NCI-H1092 (cell line): ENCODE results near the gene KBTBD13.
"Not testable (repeated sequence)": the region's sequence is repeated elsewhere in the genome, so short reads cannot be mapped to it uniquely, and the experiment has no call there.

Source experiments
- DNase-seq: peaks from one replicate; lab custom pipeline; 2025; lab: John Stamatoyannopoulos, UW

KBTBD13 gene

DNA sequence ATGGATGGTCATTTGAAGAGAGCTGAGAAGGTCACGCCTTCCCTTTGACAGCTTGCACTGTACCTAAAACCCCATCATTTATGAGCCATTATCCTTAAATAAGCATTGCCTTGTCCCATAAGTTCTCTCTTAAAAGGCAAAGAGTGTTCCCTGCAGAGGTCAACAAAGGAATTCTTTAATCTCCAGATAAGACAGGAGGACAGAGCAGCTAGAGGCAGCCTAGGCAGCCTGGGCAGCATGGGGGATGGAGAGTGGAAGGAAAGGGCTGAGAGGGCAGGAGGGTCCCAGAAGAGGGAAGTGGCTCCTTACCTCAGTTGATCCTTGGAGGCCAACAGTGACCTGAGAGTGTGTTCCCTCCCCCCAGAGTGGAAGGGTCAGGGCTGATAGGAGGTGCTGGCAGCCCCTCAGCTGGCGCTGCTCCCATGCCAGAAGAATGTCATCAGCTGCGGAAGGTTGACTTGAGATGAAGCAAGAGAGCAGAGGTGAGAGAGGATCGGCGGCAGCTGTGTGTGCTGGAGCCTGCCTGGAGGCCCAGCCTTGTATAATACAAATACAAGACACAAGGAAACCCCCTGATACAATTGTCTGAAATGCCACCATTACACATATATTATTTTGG, 12.8 kb downstream of the KBTBD13 start:
- no peak for DNase-seq

DNA sequence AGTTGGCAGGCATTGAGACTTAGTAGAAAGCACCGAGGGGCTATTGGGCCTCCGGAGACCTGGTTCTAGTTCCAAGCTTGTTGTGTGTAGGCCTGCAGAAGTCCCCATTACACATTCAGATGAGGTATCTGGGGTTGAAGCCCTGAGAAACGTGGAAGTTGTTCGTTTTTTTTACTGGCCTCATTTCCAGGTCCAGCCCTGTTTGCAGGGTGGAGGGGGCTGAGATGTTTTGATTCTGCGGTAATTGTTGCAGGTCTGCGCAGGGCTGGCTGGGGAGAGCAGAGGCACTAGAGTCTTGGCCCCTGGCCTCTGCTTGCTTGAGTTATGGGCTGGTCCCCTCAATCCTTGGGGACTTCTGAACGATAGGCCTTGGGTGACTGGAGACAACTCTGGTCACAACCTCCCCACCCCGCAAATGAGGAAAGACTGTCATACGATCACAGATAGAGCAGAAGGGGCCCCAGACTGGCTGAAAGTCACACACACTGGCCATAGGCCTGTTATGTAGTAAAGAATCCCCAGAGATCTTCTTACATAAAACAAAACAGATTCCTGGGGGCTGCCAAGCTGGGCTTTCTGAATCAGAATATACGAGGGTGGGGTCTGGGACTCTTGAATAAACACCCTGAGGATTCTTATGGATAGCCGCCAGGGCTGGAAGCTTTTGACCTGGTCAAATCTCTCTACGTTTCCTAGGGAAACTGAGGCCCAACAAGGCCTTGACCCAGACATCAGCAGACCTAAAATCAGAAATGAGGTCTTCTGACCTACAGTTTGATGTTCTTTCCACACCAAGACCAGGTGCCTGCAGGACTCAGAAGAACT, 15.6 kb downstream of the KBTBD13 start:
- no peak for DNase-seq

DNA sequence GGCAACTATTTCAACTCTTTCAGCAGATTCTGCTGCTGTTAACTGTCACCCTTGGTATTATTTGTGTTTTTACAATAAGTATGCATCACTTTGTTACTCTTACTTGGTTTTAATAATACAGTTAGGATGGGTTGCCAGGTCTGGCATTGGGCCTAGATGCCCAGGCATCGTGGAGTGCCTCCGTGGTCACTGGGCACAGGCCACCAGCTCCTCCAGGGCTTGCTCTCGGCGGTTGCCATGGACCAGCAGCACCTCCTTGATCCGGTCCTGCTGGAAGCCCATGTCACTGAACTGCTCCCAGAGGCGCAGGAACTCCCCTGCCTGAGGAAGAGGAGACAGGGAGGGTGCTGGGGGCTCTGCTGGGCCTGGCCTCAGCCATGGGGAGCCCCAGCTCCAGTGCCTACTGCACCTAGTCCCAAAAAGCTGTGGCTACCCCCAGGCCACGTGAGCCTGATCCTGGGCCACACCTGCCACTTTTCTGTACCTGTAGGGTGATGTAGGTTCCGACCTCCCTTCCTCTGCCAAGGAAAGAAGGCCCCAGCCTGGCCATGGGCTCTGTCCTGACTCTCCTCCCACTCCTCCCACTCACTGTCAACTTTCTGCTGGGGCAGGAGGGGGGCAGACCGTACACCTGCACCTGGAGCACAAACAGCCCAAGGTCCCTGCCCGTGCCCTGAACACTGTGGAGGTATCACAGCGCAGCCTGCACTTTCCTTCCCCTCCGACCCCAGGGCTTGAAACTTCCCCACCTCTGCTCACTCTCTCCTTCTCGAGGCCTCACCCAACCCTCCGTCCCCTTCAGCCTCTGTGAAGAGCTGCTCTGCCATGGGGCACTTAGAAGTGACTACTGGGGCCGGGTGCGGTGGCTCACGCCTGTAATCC, 16.6 kb downstream of the KBTBD13 start:
- DNase-seq, result no peak

DNA sequence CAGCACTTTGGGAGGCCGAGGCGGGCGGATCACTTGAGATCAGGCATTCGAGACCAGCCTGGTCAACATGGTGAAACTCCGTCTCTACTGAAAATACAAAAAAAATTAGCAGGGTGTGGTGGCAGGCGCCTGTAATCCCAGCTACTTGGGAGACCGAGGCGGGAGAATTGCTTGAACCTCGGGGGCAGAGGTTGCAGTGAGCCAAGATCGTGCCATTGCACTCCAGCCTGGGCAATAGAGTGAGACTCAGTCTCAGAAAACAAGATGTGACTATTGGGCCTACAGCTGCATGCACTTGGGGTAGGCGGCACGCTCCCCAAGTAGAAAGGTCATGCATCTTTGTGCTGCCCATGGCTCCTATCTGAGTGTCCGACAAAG, 17.2 kb downstream of the KBTBD13 start:
- DNase-seq, result not testable (repeated sequence)

DNA sequence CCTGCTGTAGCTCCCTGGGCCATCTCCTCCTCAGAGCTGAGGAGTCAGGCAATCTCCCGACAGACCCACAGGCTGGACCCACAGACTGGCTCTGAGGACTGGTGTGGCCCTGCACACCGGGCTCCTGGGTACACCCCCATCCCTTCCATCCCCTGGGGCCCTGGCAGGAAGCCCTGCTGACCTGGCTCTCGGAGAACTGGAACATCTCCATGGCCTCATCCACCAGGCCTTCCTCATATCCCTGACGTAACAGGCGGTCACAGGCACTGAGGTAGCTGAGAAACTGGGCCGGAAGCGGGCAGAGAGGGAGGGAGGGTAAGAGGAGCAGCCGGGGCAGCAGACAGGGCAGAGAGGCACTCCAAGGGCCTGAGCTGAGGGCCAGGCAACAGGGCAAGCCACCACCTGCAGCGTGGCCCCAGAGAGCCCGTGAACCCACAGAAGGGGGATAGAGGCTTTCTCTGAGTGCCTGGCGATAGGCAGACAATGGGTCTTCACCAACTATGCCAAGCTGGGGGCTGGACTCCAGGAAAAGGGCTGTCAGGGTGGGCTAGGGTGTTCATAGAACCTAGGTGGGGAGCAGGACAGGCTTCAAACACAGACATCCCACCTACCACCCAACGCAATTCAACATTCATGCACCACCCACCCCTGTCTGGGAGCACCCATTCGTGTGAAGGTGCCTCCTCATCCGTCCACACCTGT, 17.9 kb downstream of the KBTBD13 start:
- no peak for DNase-seq

DNA sequence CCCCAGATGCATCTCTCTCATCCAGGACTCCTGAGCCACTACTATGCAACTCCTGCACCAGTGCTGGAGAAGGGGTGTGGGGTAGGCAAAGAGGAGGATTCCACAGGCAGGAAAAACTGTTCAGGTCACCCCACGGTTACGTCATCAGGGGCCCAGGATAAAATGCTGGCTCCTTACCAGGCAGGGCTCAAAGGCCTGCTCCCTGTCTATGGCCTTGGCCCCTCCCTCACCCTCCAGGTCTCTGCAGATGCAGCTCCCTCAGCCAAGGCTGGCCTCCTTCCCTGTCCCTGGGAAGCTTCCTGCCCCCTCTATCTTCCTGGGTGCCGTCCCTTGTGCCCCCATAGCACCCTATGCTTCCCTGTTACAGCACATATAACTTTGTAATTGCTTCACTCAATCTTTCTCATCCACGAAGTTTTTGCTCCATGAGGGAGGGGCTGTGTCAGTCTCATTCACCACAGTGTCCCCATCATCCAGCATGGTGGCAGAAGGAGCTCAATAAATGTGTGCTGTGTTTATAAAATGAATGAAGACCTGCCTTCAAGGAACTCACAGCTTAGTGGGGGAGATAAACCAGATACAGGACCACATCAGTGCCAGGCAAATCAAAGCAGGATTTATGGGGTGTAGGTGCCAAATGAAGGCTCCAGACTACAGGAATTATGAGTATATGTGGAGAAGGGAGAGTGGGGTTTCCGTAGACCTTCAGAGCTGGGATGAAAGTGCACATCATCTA, 18.6 kb downstream of the KBTBD13 start:
- no peak for DNase-seq

DNA sequence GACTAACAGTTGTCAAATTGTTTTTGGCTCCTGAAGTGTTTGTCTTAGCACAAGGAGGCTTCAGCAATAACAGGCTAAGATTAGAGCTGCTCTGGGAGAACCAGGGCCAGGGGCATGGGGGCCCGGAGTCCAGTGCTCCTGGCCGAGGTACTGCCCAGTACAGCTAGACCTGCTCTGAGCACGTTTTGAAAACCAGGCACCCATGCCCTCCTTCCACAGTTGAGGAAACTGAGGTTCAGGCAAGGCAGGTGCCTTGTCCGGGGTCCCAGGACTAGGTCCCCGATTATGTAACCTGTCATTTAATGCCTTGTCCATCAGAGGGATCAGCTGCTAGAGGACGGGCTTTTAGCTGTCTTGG, 19.2 kb downstream of the KBTBD13 start:
- DNase-seq, result no peak

DNA sequence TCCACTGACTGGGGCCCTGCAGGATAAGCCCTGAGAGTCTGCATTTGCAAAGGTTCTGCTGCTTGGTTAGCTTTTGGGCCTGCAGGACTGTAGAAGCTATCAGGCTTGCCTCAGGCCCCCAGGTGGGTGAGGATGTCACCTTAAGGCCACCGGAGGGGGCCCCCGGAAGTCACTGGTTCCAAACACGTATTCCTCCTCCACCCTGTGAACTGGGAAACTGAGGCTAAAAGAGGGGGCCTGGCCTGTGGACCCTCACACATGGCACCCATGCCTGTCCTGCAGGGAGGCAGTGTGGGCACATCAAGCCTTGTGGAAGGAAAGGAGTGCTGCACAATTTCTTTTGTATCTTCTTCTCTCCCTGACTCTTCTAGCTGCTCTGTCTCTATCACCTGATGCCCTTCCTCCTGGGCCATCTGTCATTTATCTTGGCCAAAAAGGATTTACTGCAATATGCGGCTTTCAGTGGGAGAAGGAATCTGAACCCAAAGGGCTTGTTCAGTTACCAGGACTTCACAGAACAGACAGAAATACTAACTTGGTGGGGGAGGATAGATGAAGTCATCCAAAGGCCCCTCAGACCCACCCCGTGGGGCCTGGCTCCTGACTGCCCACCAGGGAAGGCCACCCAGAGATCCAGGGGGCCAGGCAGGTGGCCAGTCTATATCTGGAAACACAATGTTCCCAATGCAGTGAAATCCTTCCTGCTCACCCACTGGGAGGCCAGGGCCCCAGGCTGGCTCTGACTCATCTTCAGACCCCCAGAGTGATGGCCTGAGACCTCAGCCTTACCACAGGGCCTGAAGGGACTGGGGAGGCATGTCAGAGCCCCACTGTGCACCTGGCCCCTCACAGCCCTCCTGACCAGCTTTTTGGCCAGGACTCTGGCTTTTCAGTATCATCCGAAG, 20.2 kb downstream of the KBTBD13 start:
- no peak for DNase-seq

DNA sequence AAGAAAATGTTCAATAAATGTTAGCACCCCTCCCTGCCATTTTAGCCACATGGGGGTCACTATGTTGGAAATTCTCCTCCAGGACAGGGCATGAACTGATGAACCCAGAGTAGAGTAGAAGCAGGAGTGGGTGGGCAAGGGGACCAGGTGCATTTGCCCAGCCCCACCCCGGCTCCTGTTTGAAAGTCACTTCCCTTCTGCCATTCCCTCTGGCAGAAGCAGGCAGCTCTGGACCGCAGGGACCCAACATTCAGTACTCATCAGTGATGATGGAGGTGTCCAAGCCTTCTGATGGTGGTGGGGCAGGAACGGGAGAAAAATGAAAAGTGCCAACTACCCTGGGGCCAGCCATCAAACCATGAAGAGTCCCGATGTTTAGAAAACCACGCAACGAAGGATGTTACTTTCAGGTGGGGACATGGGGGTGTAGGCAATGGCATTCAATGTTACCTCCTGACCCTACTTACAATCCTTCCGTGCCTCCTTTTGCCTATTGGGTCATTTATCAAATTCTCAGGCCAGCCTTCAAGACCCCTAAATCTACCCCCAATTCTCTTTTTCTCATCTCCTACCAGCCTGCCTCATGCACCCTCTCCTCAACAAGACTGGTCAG, 21.2 kb downstream of the KBTBD13 start:
- no peak for DNase-seq

DNA sequence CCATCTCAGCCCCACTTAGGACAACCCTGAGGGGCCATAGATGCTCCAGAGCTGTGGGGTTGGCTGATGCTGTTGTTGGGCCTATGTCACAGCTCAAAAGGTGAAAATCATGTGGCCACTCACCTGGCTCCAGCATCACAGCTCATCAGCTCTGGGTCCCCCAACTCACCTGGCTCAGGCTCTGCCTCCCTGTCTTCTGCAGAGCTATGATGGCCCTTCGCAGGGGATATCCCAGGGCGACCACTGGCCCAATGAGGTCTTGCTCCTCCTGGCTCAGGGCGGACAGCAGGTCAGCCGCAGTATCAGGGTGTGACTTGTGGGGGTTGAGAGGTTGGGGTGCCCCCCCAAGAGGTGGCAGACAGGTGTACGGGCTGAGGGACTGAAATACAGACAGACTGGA, 22.8 kb downstream of the KBTBD13 start:
- DNase-seq, result no peak

DNA sequence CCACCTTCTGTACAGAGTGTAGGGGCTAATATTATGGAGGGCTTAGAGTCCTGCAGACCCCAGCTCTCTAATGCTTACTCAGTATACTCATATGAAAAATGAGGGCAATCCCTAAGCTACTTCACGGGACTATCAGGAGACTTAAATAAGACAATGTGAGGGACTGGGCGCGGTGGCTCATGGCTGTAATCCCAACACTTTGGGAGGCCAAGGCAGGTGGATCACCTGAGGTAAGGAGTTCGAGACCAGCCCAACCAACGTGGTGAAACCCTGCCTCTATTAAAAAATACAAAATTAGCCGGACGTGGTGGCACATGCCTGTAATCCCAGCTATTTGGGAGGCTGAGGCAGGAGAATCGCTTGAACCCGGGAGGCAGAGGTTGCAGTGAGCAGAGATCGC, 23.3 kb downstream of the KBTBD13 start:
- DNase-seq, result not testable (repeated sequence)

DNA sequence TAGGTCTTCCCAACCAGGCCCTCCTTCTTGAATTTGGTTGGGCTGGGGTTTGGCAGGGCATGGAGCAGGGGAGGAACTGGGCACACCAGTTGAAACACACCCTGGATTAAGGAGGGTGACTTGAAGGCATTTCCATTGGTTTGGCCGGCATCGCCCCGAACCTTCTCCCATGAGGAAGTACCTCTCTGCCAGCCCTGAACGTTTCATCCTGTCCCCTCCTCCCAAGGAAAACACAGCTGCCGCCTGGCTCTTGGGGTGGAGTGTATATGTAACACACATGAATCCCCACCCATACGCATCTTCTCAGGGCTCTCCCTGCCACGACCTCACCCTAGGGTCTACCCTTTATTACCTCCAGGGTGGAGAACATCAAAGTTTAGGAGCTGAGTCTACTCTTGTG, 23.9 kb downstream of the KBTBD13 start:
- no peak for DNase-seq

DNA sequence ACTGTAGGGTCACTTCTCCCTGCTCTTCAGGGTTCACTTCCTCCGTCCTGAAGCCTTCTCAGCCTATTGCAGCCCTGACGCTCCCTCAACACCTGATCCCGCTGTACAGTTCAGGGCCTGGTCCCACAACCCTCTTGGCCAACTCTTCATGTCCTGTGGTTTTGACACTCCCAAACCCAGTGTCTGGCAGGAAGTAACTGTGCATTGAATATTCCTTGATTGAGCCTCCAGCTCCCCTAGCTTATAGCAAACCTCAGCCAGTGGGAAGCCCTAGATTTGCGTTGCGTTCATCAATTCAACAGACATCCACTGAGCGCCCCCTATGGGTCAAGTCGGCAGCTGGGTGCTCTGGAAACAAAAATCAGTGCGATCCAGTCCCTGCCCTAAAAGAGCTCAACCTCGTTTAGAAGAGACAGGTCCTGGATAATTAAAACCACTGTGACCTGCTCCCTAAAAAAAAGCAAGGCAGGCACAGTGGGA, 24.9 kb downstream of the KBTBD13 start:
- DNase-seq, result no peak

DNA sequence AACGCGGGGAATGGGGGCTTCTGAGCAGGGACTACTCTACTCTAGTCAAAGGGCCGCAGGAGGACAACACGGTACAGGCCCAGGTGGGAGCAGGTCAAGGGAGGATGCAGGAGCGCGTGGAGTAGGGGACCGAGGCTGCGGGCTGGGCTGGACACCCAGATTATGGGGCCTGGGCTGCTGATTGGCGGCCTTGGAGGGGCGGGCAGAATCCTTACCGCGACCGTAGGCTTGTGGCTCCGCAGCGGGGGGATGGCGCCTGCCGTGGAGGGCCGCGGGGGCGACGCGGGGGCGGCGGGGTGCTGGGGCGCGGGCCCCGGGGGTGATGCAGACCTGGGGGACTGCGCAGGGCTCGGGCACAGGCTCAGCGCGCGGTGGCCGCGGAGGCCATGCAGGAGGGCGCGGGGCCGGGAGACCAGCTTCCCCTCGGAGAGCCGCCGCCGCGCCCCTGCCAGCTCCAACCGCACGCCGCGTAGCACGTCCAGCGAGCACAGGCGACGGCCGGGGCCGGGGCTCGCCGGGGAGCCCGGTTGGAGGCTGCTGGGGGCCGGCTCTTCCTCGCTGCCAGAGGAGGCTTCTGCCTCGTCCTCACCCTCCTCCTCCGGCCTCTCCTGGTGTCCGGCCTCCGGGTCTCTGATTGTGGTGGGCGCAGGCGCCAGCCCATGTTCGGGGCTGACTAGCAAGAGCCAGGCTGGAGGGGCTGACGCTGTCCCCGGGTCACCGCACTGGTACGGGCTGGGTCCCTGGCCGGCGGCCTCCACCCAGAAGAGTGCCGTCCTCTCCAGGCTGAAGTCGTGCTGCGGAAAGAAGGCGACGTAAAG, 25.6 kb downstream of the KBTBD13 start:
- DNase-seq, result no peak

DNA sequence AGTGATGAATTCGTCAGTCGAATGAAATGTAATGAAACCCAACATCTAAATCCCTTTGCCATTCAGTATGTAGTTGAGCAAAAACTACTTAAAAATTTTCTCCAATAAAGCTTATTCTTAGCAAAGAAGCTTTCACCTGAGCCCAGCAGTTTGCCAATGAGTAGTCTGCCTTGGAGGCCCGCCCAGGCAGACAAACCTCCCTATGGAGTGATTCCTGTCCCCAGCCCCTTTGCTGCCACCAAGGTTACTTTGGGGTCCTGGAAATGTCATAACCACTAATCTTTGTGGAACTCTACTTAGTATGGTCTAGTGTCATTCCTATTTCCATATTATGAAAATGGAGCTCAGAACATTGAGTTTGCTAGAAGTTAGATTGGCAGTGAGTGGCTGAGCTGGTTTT, 26.4 kb downstream of the KBTBD13 start:
- no peak for DNase-seq

DNA sequence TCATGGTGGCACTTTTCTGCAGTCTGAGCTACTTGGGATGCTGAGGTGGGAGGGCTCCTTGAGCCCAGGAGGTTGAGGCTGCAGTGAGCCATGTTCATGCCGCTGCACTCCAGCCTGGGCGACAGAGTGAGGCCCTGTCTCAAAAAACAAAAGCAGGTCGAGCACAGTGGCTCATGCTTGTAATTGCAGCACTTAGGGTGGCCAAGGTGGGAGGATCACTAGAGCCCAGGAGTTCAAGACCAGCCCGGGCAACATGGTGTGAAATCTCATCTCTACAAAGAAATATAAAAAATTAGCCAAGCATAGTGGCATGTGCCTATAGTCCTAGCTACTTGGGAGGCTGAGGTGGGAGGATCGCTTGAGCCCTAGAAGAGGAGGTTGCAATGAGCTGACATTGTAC, 28.5 kb downstream of the KBTBD13 start:
- no peak for DNase-seq

DNA sequence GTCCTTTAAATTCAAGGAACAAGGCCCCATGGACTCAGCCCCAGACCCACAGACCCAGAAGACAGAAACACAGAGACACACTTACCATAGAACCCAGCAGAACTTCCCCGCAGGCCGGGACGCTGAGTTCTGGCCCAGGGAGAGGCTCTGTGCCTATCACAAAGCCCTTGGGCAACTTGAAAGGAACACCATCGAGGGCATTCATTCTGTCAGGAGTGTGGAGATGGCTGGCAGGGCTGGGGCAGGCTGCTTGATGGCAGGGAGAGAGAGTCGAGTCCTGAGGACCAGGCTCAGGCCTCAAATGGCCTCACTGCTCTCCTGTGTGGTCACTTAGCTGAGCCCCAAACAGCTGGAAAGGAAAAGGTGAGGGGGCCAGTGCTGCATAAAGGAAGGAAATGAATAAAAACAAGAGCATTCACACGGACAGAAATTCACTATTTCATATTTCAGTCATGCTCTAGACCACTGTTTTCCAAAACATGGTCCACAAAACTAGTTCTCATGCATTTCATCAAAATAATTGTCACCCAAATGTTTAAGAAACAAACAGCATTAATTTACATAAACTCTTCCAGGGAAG, 29.6 kb downstream of the KBTBD13 start:
- DNase-seq, result no peak

DNA sequence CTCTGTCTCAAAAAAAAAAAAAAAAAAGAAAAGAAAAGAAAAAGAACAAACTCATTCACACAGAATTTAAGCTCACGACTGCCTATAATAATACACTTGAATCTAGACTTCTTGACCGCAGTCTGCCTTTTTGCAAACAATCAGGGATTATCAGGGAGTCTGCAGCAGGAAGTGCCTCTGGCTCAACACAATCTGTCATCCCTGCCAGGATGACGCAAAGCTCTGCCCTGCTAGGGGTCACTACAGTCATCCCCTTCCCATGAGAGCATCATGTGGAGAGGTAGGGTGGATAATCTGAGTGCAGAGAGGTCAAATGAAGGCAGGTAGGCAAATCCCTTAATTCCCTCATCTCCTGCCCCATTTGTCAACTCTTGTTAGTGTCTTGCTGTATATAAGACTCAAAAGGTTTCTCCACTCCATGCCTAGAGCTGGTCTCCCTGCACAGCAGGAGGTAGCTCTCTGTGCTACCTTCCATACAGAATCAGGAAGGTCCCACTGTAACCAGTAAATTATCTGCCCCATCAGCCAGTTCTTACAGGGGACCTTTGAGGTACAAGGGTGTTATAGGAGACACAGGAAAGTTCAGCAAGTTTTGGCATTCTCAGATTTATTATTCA, 34.2 kb downstream of the KBTBD13 start:
- no peak for DNase-seq
